ENCODE results near the gene STK32B.

STK32B gene

DNA sequence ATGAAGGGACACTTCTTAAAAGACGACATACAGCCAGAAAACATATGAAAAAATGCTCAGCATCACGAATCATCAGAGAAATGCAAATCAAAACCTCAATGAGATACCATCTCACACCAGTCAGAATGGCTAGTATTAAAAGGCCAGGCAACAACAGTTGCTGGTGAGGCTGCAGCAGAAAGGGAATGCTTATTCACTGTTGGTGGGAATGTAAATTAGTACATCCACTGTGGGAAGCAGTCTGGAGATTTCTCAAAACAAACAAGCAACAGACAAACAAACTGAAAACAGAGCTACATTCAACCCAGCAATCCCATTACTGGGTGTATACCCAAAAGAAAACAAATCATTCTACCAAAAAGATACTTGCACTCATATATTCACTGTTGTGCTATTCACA is 459.2 kb downstream of the STK32B start:
- in situ Hi-C loops (cut with MboI; ENCODE audit: low pct_unique_long_range_greater_than_20kb, low sequenced_read_pairs) = no loop called here
- DNase-seq = no peak

GRCh38 chr4:5511791-5512190 is 460.5 kb downstream of the STK32B start:
- no peak for DNase-seq
- in situ Hi-C loops (cut with MboI; ENCODE audit: low pct_unique_long_range_greater_than_20kb, low sequenced_read_pairs) = no loop called here

DNA sequence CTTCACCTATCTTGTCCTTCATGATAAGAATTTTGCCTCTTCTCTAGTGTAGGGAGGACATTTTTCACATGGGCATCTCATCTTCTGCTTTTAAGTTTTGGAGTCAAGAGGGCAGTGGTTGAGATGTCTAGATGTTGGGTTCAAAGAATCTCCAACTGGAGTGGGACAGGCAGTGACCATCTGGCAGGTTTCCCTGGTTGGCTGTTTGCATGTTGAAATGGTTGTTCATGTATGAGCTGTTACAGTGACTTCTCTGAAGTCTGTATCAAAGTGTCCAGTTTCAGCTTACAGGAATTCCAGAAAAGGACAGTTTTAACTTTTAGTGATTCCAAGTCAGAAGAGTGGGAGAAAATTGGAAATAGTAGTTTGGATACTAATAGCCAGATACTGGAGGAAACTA is 464.4 kb downstream of the STK32B start:
- DNase-seq = no peak
- in situ Hi-C loops (cut with MboI; ENCODE audit: low pct_unique_long_range_greater_than_20kb, low sequenced_read_pairs) = no loop called here

DNA sequence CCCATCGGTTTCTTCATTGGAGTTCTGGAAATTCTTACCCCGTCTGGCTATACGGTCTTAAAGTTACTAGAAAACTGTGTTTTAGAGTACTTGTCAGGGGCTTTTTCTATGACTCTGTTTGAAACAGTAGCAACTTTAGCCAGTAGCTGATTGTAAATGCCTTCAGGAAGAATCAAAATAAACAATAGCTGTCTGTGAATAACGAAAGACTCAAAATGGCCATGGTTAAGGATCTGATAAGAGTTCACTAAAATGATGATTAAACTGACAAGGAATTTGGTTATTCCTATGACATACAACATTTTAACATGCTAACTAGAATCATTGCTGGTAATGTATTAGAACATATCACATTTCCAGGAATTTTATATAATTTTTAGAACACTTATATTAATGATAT is 466.1 kb downstream of the STK32B start:
- no peak for DNase-seq
- in situ Hi-C loops (cut with MboI; ENCODE audit: low pct_unique_long_range_greater_than_20kb, low sequenced_read_pairs) = no loop called here

GRCh38 chr4:5524446-5525299 is 473.4 kb downstream of the STK32B start:
- in situ Hi-C loops (cut with MboI; ENCODE audit: low pct_unique_long_range_greater_than_20kb, low sequenced_read_pairs) = no loop called here
- no peak for DNase-seq

- no peak for DNase-seq
- in situ Hi-C loops (cut with MboI; ENCODE audit: low pct_unique_long_range_greater_than_20kb, low sequenced_read_pairs) = no loop called here
These were observed 475.0 kb downstream of the STK32B start for GRCh38 chr4:5526080-5526846.

- DNase-seq = no peak
- in situ Hi-C loops (cut with MboI; ENCODE audit: low pct_unique_long_range_greater_than_20kb, low sequenced_read_pairs) = no loop called here
These were observed 475.9 kb downstream of the STK32B start for GRCh38 chr4:5527211-5527610.

- in situ Hi-C loops (cut with MboI; ENCODE audit: low pct_unique_long_range_greater_than_20kb, low sequenced_read_pairs) = no loop called here
These were observed 476.8 kb downstream of the STK32B start for GRCh38 chr4:5528031-5528436.

DNA sequence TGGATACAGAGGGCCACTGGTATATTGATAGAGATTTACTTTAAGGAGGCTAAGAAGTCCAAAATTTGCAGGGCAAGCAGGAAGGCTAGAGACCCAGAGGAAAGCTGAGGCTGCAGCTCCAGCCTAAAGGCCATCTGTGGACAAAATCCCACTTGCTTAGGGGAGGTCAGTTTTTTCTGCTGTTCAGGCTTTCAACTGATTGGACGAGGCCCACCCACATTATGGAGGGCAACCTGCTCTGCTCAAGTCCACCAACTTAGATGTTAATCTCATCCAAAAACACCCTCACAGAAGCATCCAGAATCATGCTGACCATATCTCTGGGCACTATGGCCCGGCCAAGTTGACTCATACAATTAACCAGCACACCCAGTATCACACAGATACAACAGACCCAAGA is 480.8 kb downstream of the STK32B start:
- no peak for DNase-seq
- in situ Hi-C loops (cut with MboI; ENCODE audit: low pct_unique_long_range_greater_than_20kb, low sequenced_read_pairs) = no loop called here

More at GRCh38 chr4:5528031-5528436, 476.8 kb downstream of the STK32B start:
- no peak for DNase-seq

DNA sequence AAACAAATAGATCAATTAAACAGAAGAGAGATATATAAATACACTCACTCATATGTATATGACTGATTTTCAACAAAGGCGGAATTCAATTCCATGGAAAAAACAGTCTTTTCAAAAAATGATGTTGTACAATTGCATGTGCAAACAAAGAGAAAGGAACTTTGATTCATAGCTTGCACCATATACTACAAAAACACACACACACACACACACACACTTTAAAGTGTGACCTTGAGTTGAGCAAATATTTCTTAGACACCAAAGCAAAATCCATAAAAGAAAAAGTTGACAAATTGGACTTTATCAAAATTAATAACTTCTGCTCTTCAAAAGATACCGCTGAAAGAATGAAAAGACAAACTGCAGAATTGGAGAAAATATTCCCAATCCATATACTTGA is 488.3 kb downstream of the STK32B start:
- DNase-seq = no peak
- in situ Hi-C loops (cut with MboI; ENCODE audit: low pct_unique_long_range_greater_than_20kb, low sequenced_read_pairs) = no loop called here

GRCh38 chr4:5541169-5541568 is 489.9 kb downstream of the STK32B start:
- in situ Hi-C loops (cut with MboI; ENCODE audit: low pct_unique_long_range_greater_than_20kb, low sequenced_read_pairs) = no loop called here
- DNase-seq = no peak

DNA sequence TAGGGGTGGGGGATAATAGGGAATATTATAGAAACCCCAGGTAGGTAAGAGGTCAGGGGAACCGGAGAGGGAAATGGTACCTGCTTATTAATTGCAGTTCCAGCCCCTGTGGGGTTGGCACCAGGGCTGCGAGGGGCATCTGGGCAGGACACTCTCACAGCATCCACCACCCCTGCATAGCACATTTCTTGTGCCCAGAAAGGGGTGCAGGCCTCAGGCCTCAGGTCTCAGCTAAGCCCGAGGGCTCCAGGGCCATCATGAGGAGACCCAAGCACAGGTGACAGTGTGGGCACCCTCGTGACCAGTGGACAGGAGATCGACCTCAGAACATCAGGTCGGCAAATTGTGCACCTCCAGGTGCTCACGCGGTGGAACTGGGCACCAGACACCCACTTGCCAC is 492.4 kb downstream of the STK32B start:
- in situ Hi-C loops (cut with MboI; ENCODE audit: low pct_unique_long_range_greater_than_20kb, low sequenced_read_pairs) = no loop called here

GRCh38 chr4:5544762-5545161 is 493.5 kb downstream of the STK32B start:
- DNase-seq = no peak
- in situ Hi-C loops (cut with MboI; ENCODE audit: low pct_unique_long_range_greater_than_20kb, low sequenced_read_pairs) = no loop called here

More for the DNA sequence above, 492.4 kb downstream of the STK32B start:
- no peak for DNase-seq

- DNase-seq = no peak
- in situ Hi-C loops (cut with MboI; ENCODE audit: low pct_unique_long_range_greater_than_20kb, low sequenced_read_pairs) = no loop called here
These were observed 494.0 kb downstream of the STK32B start for GRCh38 chr4:5545271-5545670.

- in situ Hi-C loops (cut with MboI; ENCODE audit: low pct_unique_long_range_greater_than_20kb, low sequenced_read_pairs) = no loop called here
- no peak for DNase-seq
These were observed 496.5 kb downstream of the STK32B start for GRCh38 chr4:5547651-5548249.

Measured in KBM-7 (cell line).